Upper lobe of left lung (tissue), 6 donors: ENCODE data around the gene CFAP299. TPM values are rescaled to one million over a fixed set of nuclear protein-coding genes. Genes with fewer than 3 reads are reported as not detected.
"Not testable (repeated sequence)": the region's sequence is repeated elsewhere in the genome, so short reads cannot be mapped to it uniquely, and the experiment has no call there.

Experiments
- ATAC-seq, 2 donors: fragments of 200-7000 bp; cut with Tn5 transposase; one replicate each; pipeline ENCODE4 v1.9.1; 2022; ENCODE audit warnings: mild to moderate bottlenecking in 2 of 2, moderate library complexity in 2 of 2; ENCODE audit not compliant: low FRiP score in 2 of 2
- DNase-seq, 2 donors: peaks; one replicate each; pipeline ENCODE4 v3.0.0-alpha.2; 2019 to 2020
- H3K27ac ChIP-seq, 4 donors: fragments of 200-600 bp; sonication (generic); one replicate each; pipeline ENCODE4 v1.5.1; 2016 to 2019
- H3K27me3 ChIP-seq, 4 donors: fragments of 200-600 bp; sonication (generic); one replicate each; pipeline ENCODE4 v1.5.1; 2017 to 2019
- H3K36me3 ChIP-seq, 4 donors: fragments of 200-600 bp; sonication (generic); one replicate each; pipeline ENCODE4 v1.5.1; 2016 to 2019
- H3K4me1 ChIP-seq, 4 donors: fragments of 200-600 bp; sonication (generic); one replicate each; pipeline ENCODE4 v1.5.1; 2018 to 2019
- H3K4me3 ChIP-seq, 4 donors: fragments of 200-600 bp; sonication (generic); one replicate each; pipeline ENCODE4 v1.5.1; 2017 to 2019; ENCODE audit warnings: mild to moderate bottlenecking in 2 of 4, moderate library complexity in 1 of 4
- H3K9me3 ChIP-seq, 4 donors: fragments of 200-600 bp; sonication (generic); one replicate each; pipeline ENCODE4 v1.5.1; 2018 to 2019
- EP300 ChIP-seq, 4 donors: sonication (generic); formaldehyde crosslinking; IDR thresholded peaks; one replicate each; pipeline ENCODE4 v1.5.1; 2017; ENCODE audit warnings: antibody characterized with exemption in 4 of 4, control low read depth in 2 of 4
- POLR2A ChIP-seq, 4 donors: fragments of 450-650 bp; IDR thresholded peaks; one replicate each; pipeline ENCODE4 v1.5.1; 2016 to 2017; ENCODE audit warnings: antibody characterized with exemption in 4 of 4, mild to moderate bottlenecking in 2 of 4
- POLR2AphosphoS5 ChIP-seq, 2 donors: sonication (generic); formaldehyde crosslinking; IDR thresholded peaks; one replicate each; pipeline ENCODE4 v1.5.1; 2017; ENCODE audit warnings: antibody characterized with exemption in 2 of 2
- WGBS, 2 donors: methylation state at CpG; one replicate each; pipeline ENCODE4 v1.1.5; 2017 to 2018; 5-methylcytosine and 5-hydroxymethylcytosine counted together
- total RNA-seq, 6 donors: library from RNA; depleted of rRNA in 4 of 6; stranded (reverse); fragments of >200 nt in 4 of 6; gene quantifications; one replicate each; pipeline versions ENCODE4 v1.1.0 to v1.2.1, GENCODE V29; 2016 to 2021
- TF ChIP-seq, protein P1 (sequence below), 6 experiments: fragments of 450-650 bp in 4 of 6; fragments of 200-600 bp in 2 of 6; sonication (generic) in 2 of 6; IDR thresholded peaks; one replicate each; pipeline ENCODE4 v1.5.1; 2016 to 2019; ENCODE audit warnings: antibody characterized with exemption in 6 of 6
- donor health status: DM: no; HTN: no; CAD: no; lungs with moderate emphysema.
- donor health status: DM: no; HTN: yes; CAD: no; lungs with severe emphysema.

The CFAP299 gene
- total RNA-seq, 6 donors from 2014 or later: 0.46 to 31.6 (median 3.9) TPM

DNA sequence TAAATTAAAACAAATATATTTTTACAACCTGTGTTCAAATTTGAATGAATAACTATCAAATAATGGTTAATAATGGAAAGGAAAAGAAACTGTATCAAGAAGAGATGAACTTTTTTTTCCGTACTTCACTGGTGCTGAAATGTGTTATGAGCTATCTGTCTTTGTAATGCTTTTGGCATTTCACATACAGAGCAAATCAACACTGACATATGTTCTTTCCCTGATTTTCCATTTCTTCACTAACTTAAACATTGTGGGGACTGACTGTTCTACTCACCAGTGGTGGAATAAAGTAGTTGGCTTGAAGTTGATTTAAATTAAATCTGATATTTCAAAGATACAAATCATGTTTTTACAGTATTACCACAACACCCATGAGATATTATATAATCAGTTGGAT is 390.9 kb downstream of the CFAP299 start:
- no peak for TF ChIP-seq POLR2AphosphoS5 (IDR thresholded peaks at IDR 0.05)
- no peak for TF ChIP-seq POLR2A (IDR thresholded peaks at IDR 0.05)
- no peak for TF ChIP-seq EP300 (IDR thresholded peaks at IDR 0.05)
- TF ChIP-seq, protein P1, sequence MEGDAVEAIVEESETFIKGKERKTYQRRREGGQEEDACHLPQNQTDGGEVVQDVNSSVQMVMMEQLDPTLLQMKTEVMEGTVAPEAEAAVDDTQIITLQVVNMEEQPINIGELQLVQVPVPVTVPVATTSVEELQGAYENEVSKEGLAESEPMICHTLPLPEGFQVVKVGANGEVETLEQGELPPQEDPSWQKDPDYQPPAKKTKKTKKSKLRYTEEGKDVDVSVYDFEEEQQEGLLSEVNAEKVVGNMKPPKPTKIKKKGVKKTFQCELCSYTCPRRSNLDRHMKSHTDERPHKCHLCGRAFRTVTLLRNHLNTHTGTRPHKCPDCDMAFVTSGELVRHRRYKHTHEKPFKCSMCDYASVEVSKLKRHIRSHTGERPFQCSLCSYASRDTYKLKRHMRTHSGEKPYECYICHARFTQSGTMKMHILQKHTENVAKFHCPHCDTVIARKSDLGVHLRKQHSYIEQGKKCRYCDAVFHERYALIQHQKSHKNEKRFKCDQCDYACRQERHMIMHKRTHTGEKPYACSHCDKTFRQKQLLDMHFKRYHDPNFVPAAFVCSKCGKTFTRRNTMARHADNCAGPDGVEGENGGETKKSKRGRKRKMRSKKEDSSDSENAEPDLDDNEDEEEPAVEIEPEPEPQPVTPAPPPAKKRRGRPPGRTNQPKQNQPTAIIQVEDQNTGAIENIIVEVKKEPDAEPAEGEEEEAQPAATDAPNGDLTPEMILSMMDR (IDR thresholded peaks at IDR 0.05): no peak
- no peaks in the 10 kb centered on the region for H3K36me3 ChIP-seq
- ATAC-seq (no peak), DNase-seq (no peak)
- no peak overlapping the region for H3K27ac ChIP-seq
- H3K9me3 ChIP-seq: peaks cover 0 to 10% (median under 1%) of the 10 kb centered on the region in 4 donors
- 75 to 85% methylated on average over 1 of the region's 1 CpG for WGBS, 2 donors
- H3K27me3 ChIP-seq: no peaks in the 10 kb centered on the region
- no peak overlapping the region for H3K4me3 ChIP-seq
- no peaks in the 10 kb centered on the region for H3K4me1 ChIP-seq

- TF ChIP-seq POLR2A (IDR thresholded peaks at IDR 0.05) (no peak), POLR2AphosphoS5 (IDR thresholded peaks at IDR 0.05) (no peak), EP300 (IDR thresholded peaks at IDR 0.05) (no peak)
- TF ChIP-seq, protein P1 (IDR thresholded peaks at IDR 0.05): no peak
- WGBS, 2 donors: 56 to 88% methylated on average over 1 of the region's 1 CpG
- Histone ChIP-seq H3K36me3 (no peaks in the 10 kb centered on the region), H3K4me1 (no peaks in the 10 kb centered on the region), H3K27ac (no peak overlapping the region), H3K4me3 (no peak overlapping the region), H3K9me3 (no peaks in the 10 kb centered on the region), H3K27me3 (no peaks in the 10 kb centered on the region)
- DNase-seq (no peak), ATAC-seq (peak in 1 of 2 donors; percentile 59)
Measured at GRCh38 chr4:80730158-80730557, 394.6 kb downstream of the CFAP299 start.

DNA sequence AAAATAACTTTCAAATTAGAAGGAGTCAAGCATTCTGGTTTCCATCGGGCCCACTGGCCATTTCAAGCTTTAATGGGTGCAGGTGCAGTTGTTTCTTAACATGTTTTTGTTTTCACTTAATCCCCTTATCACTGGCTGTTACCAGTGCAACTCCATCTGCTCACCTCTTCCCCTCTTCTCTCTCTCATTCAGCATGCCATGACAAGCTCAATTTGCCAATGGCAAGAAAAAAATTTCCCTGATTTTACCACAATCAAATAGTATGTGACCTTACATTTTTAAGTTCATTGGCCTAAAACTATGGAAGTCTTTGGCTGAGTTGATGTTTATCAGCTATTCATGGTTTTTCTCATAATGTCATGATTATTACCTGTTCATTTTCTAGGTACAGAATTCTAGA is 395.9 kb downstream of the CFAP299 start:
- Histone ChIP-seq H3K36me3 (no peaks in the 10 kb centered on the region), H3K27me3 (no peaks in the 10 kb centered on the region), H3K4me3 (no peak overlapping the region), H3K9me3 (no peaks in the 10 kb centered on the region), H3K4me1 (no peaks in the 10 kb centered on the region), H3K27ac (no peak overlapping the region)
- ATAC-seq (no peak), DNase-seq (no peak)
- TF ChIP-seq POLR2AphosphoS5 (IDR thresholded peaks at IDR 0.05) (no peak), POLR2A (IDR thresholded peaks at IDR 0.05) (no peak), EP300 (IDR thresholded peaks at IDR 0.05) (no peak)
- TF ChIP-seq, protein P1 (IDR thresholded peaks at IDR 0.05): no peak
- WGBS, 2 donors: 70 to 78% methylated on average over 1 of the region's 1 CpG

- Histone ChIP-seq H3K27me3 (no peaks in the 10 kb centered on the region), H3K27ac (no peak overlapping the region), H3K36me3 (no peaks in the 10 kb centered on the region), H3K4me3 (no peak overlapping the region), H3K9me3 (no peaks in the 10 kb centered on the region), H3K4me1 (no peaks in the 10 kb centered on the region)
- no peak for ATAC-seq
- 10 to 13% methylated on average over 1 of the region's 1 CpG for WGBS, 2 donors
- TF ChIP-seq POLR2AphosphoS5 (IDR thresholded peaks at IDR 0.05) (no peak), EP300 (IDR thresholded peaks at IDR 0.05) (no peak), POLR2A (IDR thresholded peaks at IDR 0.05) (no peak)
- TF ChIP-seq, protein P1 (IDR thresholded peaks at IDR 0.05): no peak
- no peak for DNase-seq
Measured at GRCh38 chr4:80732010-80732409, 396.5 kb downstream of the CFAP299 start.

GRCh38 chr4:80740375-80740774 is 404.8 kb downstream of the CFAP299 start:
- H3K36me3 ChIP-seq: no peaks in the 10 kb centered on the region
- ATAC-seq (no peak), DNase-seq (no peak)
- H3K27ac ChIP-seq: no peak overlapping the region
- no peaks in the 10 kb centered on the region for H3K4me1 ChIP-seq
- peaks cover 0 to 4% (median 0%) of the 10 kb centered on the region in 4 donors for H3K9me3 ChIP-seq
- WGBS, 2 donors: 81 to 83% methylated on average over 2 of the region's 2 CpGs
- TF ChIP-seq, protein P1 (IDR thresholded peaks at IDR 0.05): no peak
- TF ChIP-seq POLR2AphosphoS5 (IDR thresholded peaks at IDR 0.05) (no peak), EP300 (IDR thresholded peaks at IDR 0.05) (no peak), POLR2A (IDR thresholded peaks at IDR 0.05) (no peak)
- H3K27me3 ChIP-seq: no peaks in the 10 kb centered on the region
- H3K4me3 ChIP-seq: no peak overlapping the region

- 79 to 88% methylated on average over 6 of the region's 6 CpGs for WGBS, 2 donors
- H3K27me3 ChIP-seq, H3K9me3 ChIP-seq, DNase-seq, H3K36me3 ChIP-seq, H3K27ac ChIP-seq, H3K4me3 ChIP-seq, ATAC-seq, H3K4me1 ChIP-seq: not testable (repeated sequence)
Measured at GRCh38 chr4:80749558-80749957, 414.0 kb downstream of the CFAP299 start.
